GM21737 (cell line): ENCODE data around the gene MIDN.
"Not testable (repeated sequence)": the region's sequence is repeated elsewhere in the genome, so short reads cannot be mapped to it uniquely, and the experiment has no call there.

Experiments used
- ATAC-seq: cut with Tn5 transposase; IDR thresholded peaks from one replicate; pipeline ENCODE4 v1.9.1; 2021; ENCODE audit warnings: mild to moderate bottlenecking, moderate library complexity; ENCODE audit not compliant: unreplicated experiment

MIDN gene

DNA sequence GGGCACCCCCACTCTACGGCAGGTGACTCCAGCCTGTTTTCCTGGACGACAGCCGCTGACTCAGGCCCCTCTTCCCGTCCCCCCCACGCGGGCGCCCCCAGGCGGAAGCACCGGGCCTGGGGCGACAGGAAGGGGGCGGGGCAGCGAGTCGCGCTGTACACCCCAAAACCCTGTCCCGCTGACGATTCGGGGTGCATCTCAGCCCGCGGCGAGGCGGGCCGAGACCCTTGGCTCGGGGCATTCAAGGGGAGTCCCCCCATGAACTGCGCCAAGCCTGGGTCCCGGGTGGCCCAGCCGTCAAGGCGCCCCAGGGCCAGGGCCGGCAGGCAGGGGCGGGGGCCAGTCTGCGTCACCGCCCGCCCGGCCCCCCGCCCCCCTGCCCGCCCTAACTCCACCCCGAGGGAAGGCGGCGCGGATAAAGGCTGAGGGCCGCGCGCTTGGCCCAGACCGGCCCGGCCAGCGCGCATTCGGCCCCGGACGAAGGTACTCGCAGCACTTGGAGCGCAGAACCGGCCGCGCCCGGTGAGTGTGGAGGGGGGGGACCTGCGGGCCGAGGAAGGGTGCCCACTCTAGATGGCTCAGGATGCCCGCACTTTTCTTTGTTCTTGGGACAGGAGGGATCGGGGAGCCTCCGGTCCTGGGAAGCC, at the start of gene MIDN:
MIDN (plus strand) TSS at position 445 of the 647 bp plus-strand sequence. CDS start 1,714 bp downstream, outside the sequence.
- peak; percentile 12 for ATAC-seq

DNA sequence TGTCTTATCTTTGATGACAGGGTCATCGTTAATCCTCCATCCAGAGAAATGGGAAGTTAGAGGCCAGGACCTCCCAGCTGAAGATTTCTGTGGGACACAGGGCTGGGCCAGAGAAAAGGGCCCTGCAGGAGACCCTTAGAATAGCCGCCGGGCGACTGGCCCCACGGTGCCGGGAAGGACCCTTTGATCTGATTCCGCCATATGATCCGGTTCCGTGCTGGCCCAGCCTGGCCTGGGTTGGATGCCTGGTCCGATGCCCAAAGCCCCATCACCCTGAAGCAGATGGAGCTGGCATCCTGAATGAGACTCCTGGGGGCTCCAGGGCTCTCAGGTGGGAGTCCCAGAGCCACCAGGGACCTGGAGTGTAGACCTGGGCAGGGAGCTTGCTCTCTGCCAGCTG, 48.9 kb upstream of the MIDN start:
- no peak for ATAC-seq

DNA sequence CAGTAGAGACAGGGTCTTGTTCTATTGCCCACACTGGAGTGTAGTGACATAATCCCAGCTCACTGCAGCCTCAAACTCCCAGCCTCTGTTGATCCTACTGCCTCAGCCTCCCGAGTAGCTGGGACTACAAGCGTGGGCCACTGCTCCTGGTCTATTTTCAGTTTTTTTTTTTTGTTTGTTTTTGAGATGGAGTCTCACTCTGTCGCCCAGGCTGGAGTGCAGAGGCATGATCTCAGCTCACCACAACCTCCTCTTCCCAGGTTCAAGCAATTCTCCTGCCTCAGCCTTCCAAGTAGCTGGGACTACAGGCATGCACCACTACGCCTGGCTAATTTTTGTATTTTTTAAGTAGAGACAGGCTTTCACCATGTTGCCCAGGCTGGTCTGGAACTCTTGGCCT, 47.8 kb upstream of the MIDN start:
- not testable (repeated sequence) for ATAC-seq

DNA sequence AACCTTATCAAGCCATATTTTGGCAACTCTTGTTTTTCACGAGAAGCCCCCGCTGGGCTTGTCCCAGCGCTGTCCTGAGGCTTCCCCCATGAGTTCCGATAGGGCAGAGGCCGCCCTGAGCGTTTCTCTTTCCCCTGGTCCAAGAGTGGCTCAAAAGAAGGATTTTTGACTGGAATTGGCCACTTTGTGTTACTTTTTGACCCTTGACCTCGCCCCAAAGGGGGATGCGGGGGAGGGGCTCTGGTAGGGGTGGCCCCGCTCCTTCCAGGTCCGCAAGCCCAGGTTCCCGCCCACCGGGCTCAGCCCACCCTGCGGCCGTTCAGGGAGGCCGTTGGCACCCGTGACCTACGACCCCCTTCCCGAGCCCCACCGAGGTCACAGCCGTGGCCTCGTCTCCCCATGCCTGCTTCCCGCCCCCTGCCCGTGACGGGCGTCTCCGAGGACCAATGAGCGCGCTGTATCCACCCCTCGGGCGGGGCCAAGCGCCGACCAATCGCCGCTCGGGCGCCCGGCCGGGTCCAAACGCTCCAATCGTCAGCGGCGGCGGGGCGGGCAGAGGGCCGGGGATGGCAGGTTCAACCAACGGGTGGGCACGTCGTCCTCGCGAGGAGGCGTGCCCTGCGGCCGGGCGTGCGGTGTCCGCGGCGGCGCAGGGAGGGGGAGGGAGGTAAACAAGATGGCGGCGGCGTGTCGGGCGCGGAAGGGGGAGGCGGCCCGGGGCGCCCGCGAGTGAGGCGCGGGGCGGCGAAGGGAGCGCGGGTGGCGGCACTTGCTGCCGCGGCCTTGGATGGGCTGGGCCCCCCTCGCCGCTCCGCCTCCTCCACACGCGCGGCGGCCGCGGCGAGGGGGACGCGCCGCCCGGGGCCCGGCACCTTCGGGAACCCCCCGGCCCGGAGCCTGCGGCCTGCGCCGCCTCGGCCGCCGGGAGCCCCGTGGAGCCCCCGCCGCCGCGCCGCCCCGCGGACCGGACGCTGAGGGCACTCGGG, 43.0 kb upstream of the MIDN start, which contains the start of gene STK11:
STK11 (plus strand) TSS at position 665 of the 986 bp plus-strand sequence. CDS start 1,136 bp downstream, outside the sequence.
- peak; percentile 79 for ATAC-seq

DNA sequence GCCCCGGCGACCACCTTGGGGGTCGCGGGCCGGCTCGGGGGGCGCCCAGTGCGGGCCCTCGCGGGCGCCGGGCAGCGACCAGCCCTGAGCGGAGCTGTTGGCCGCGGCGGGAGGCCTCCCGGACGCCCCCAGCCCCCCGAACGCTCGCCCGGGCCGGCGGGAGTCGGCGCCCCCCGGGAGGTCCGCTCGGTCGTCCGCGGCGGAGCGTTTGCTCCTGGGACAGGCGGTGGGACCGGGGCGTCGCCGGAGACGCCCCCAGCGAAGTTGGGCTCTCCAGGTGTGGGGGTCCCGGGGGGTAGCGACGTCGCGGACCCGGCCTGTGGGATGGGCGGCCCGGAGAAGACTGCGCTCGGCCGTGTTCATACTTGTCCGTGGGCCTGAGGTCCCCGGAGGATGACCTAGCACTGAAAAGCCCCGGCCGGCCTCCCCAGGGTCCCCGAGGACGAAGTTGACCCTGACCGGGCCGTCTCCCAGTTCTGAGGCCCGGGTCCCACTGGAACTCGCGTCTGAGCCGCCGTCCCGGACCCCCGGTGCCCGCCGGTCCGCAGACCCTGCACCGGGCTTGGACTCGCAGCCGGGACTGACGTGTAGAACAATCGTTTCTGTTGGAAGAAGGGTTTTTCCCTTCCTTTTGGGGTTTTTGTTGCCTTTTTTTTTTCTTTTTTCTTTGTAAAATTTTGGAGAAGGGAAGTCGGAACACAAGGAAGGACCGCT, 42.1 kb upstream of the MIDN start:
- ATAC-seq = no peak

DNA sequence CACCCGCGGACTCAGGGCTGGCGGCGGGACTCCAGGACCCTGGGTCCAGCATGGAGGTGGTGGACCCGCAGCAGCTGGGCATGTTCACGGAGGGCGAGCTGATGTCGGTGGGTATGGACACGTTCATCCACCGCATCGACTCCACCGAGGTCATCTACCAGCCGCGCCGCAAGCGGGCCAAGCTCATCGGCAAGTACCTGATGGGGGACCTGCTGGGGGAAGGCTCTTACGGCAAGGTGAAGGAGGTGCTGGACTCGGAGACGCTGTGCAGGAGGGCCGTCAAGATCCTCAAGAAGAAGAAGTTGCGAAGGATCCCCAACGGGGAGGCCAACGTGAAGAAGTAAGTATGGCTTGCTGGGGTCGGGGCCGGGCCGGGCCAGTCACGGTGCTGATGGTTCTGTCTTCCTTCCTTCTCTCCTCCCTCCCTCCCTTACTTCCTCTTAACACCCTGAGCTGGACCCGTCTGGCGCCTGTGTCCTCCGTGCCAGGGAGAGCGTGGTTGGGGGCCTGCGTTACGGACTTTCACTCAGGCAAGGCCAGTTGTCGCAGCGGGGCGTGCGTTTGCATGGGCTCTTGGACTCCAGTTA, 41.4 kb upstream of the MIDN start:
- ATAC-seq = no peak

DNA sequence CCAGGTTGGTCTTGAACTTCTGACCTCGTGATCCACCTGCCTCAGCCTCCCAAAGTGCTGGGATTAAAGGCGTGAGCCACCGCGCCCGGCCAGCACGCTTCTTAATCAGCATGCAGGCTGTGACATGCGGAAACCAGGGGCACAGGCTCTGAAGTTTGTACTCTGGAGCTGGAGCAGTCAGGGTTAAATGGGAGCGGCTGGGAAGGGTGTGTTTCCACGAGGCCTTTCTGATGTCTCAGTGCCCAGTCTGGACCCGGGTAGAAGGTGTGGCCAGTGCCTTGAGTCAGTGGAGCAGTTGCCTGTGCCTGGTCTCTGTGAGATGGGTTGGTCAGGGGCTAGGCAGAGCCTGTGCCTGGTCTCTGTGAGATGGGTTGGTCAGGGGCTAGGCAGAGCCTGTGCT, 39.6 kb upstream of the MIDN start:
- not testable (repeated sequence) for ATAC-seq

DNA sequence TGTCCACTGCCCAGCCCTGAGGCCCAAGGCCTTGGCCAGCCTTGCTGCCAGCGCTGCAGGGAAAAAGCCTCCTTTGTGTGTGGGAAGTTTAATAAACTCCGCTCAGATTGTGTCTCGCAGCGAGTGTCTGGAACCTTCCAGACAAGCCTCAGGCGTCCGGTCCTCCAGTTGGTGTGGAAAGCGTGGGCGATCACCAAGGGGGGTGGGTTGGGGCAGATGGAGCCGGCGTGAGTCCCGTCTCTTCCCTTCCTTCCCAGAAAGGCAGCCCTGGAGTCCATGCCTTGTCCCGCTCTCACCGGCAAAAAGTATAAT, 38.2 kb upstream of the MIDN start:
- ATAC-seq = no peak

DNA sequence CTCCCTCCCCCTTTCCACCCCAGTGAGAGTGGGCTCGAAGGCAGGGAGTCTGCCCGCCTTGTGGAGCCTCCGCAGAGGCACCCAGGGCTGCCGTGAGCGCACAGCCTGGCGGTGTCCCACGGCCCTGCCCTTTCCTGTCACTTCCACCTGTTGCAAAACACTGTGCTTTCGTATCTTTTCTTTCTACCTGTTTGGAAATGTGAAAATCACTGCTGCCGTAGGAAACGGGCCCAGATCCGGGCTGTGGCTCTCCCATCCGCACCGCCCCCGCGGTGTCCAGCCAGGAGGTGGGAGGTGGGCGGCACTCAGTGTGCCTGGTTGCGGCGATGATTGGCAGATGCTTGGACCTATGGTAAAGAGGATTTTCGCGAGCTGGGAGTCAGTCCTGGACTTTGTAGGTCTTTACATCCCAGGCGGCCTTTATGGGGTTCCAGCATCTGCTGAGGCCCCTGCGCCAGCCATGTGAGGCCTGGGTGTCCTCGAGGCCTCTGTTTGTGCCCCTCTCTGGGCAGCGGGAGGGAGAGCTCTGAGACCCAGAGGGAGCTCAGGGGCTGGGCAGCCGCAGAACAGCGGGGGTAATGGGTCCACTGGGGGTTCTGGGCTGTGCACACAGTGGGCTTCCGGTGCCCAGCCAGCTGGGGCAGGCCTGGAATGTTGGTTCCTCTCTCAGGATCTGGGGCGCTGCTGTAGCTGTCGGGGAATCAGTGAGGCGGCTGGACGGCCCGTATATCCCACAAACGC, 36.7 kb upstream of the MIDN start:
- ATAC-seq = no peak

DNA sequence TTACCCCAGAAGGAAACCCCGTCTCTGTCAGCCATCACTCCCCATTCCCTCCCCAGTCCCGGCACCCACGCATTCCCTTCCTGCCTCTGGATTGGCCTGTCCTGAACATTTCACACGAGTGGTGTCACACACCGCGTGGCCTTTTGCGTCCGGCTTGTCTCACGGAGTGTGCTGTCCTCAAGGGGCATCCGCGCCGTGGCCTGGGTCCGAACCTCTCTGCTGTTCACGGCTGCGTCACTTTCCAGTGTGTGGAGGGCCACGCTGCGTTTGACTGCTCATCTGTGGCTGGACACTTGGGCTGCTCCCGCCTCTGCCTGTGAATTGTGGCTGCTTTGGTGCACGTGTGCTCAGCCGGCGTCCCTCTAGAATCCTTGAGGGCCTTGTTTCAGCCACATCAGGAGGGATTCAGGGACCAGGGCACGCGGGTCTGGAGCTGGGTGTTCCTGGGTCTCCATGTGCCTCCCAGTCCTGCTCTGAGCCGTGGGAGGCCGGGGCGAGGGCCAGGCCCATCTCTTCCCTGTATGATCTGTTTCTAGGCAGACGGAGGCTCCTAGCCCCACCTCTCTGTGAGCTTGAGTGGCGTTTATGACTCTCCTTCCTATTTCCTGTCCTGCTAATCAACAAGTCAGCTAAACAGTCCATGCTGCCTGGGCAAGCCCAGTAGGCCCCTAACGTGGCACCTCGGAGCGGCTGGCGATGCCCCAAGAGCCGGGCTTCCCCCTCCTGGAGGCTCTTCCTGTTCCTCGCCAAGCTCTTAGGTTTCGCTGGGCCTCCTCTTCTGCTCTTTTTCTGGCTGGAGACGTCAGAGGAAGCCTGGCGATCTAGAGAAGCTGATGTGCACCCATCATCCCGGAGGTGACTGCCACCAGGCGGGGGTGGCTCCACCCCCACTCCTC, 34.7 kb upstream of the MIDN start:
- ATAC-seq = no peak

DNA sequence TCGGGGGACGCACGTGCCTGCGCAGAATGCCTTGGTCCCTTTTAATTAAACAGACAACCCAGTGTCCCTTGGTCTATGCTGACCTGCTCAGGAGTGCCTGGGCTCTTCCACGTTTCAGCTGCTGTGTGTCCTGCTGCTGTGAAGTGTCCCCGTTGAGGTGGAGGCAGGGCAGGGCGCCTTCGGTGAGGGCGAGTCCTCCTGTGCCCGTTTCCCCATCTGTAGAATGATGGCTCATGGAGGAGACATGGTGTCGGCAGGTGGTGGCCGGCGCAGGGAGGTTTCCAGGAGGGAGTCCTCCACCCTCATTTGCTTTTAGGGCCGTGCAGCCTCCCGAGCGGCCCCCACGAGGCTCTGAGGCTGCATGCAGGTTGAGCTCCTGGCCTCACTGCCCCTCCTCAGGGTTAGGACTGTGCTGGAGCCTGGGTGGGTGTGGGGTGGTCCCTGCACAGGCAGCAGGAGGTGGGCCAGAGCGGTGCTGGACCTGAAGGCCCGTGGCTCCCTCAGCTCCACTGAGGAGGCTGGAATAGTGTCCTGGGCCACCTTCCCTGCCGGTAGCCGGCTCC, 34.0 kb upstream of the MIDN start:
- no peak for ATAC-seq

DNA sequence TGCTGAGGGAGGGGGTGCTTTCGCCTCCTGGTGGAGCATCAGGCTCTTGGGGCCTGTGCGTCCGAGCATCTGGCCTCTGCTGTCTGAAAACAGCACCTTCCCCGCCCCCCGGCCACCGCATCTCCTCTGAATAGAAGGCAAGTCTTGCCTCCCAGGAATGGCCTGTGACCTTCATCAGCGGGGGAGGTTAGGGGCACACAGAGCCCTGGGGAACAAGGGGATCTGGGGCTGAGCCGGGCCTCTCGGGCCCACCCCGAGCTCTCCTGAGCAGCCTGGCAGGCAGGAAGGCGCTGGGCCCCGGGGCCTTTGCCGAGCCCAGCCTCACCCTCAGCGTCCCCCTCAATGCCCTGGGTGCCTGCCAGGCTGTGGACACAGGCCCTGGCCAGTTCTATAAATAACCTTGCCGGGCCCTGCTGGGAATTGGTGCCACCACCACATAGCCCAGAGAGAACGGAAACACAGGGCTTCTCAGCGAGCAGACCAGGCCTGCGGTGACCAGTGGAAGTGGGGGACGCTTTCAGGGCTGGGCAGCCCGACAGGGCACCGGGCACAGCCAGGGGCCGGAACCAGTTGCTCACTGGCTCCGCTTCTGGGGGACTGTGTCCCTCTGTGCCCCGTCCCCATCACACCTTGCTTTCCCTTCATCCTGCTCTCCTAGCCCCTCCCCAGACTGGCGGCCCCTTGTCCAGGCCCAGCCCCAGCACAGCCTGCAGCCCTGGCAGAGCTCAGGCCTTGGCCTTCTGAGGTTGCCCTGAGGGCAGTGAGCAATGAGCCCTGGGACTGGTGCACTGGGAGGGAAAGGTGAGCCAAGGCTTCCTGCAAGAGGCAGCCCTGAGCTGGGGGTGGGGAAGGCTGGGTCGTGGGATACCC, 33.3 kb upstream of the MIDN start:
- no peak for ATAC-seq

DNA sequence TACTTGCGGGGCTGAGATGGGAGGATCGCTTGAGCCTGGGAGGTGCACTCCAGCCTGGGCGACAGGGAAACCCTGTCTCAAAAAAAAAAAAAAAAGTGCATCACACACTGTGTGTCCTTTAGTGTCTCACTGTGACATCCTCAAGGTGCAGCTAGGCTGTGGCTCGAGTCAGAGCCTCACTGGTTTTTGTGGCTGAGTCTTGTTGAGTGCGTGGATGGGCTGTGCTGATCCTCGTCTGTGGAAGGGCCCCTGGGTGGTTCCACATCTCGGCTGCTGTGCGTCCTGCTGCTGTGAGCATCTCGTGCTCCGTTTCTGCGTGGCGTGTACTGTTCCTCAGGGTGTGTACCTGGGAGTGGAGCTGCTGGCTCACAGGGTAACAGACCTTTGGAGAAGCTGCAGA, 31.6 kb upstream of the MIDN start:
- ATAC-seq = no peak

DNA sequence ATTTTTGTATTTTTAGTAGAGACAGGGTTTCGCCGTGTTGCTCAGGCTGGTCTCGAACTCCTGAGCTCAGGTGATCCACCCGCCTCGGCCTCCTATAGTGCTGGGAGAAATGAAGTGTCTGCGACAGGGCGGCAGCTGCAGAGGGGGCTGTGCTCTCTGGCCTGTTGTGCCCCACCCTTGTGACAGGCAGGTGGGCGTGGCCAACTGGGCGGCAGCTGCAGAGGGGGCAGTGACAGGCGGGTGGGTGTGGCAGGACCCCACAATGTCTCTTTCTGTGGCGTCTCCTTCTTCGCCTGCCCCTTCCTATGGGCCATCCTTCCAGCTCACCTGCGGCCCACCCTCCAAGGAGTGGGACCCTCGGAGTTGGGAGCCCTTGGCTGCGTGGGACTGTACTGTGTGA, 31.0 kb upstream of the MIDN start:
- no peak for ATAC-seq

DNA sequence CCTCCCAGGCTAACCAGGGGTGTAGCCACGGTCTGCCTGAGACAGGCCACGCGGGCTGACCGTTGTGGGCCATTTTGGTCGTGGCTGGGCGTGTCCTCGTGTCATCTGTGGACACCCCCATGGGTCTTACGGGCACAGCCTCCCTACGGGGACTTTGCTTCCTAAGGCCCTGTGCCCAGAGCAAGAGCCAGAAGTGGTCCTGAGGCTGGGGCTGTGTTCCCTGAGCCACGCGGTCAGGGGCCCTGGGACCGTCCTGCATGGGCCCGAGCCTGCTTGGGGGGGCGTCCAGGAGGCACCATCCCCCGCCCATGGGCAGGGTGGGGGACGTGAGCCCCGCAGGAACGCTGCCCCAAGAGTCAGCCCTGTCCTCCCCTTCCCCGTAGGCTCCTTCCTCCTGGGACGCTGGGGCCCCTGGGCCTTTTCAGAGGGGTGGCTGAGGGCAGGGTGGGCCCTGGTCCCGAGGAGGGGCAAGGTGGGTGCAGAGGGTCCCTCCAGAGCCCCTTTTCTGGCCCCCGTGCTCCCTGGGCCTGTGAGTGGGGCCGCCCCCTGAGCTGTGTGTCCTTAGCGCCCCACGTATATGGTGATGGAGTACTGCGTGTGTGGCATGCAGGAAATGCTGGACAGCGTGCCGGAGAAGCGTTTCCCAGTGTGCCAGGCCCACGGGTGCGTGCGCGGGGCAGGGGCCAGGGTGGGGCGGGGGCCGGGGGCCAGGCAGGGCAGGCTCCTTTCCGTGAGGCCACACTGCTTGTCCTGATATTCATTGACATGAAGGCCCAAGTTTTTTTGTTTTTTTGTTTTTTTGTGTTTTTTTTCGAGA, 29.4 kb upstream of the MIDN start:
- ATAC-seq = no peak

DNA sequence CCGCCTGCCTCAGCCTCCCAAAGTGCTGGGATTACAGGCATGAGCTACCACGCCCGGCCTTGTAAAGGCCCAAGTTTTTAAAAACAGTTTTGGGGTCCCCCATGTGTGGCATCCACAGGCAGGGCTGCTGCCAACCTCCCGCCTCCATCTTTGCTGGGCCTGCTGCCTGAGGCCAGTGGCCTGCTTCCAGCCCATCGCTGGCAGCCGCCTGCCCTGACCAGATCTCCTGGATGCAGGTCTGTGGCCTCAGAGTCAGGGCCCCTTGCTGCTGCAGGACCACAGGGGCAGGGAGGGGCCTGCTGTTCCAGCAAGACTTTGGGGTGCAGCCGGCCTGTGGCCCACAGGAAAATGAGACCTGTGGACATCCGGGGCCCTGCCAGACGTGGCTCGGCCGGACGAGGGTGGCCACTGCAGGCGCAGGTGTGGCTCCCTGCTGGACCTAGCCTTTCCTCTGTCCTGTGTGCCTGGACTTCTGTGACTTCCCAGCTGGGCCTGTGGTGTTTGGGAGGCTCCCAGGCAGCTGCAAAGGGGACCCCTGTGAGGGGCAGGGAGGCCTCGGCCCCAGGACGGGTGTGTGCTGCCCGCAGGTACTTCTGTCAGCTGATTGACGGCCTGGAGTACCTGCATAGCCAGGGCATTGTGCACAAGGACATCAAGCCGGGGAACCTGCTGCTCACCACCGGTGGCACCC, 28.5 kb upstream of the MIDN start:
- no peak for ATAC-seq

DNA sequence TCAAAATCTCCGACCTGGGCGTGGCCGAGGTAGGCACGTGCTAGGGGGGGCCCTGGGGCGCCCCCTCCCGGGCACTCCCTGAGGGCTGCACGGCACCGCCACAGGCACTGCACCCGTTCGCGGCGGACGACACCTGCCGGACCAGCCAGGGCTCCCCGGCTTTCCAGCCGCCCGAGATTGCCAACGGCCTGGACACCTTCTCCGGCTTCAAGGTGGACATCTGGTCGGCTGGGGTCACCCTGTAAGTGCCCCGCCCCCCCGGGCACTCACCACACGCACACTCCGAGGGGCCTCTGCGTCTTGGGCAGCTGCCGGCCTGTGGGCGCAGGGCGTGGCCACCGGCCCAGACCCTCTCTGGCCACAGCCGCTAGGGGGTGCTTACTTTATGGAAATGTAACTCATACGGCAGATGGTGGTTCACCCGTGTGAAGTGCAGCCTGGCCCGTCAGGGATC, 27.9 kb upstream of the MIDN start:
- ATAC-seq = no peak
